HepG2 (cell line): ENCODE results near the gene ZNF530. TPM values are rescaled to one million over a fixed set of nuclear protein-coding genes. Genes with fewer than 3 reads are reported as not detected.

Source experiments
- ARNTL ChIP-seq: sonication (generic); formaldehyde crosslinking; IDR thresholded peaks from 2 replicates; pipeline ENCODE4 v1.4.0; 2020; ENCODE audit warnings: mild to moderate bottlenecking, missing genetic modification reagents
- EHMT2 ChIP-seq: fragments of 200-600 bp; sonication (generic); IDR thresholded peaks from 2 replicates; pipeline ENCODE4 v1.7.0; 2017; ENCODE audit warnings: antibody characterized with exemption, low read depth, low read length, borderline replicate concordance
- HMG20B ChIP-seq: conservative IDR thresholded peaks from 2 replicates; pipeline ENCODE4 v1.6.1; 2016; ENCODE audit warnings: missing genetic modification reagents, missing compliant biosample characterization
- IKZF5 ChIP-seq: IDR thresholded peaks from 2 replicates; pipeline ENCODE4 v1.6.1; 2018; ENCODE audit warnings: missing genetic modification reagents, mild to moderate bottlenecking, missing compliant biosample characterization
- NONO ChIP-seq, 2 experiments: fragments of 450-650 bp in 1 of 2; sonication (generic) in 1 of 2; formaldehyde crosslinking in 1 of 2; IDR thresholded peaks in 1 of 2; conservative IDR thresholded peaks in 1 of 2; 2 replicates each; pipeline versions ENCODE4 v1.6.1 to v1.8.0; 2017 to 2022; ENCODE audit warnings: mild to moderate bottlenecking in 1 of 2, missing genetic modification reagents in 1 of 2, moderate library complexity in 1 of 2
- PHF8 ChIP-seq: sonication (generic); formaldehyde crosslinking; IDR thresholded peaks from 2 replicates; pipeline ENCODE4 v1.5.0; 2020; ENCODE audit warnings: missing genetic modification reagents
- POLR2AphosphoS5 ChIP-seq: IDR thresholded peaks from 2 replicates; pipeline ENCODE4 v1.6.1; 2012; ENCODE audit warnings: low read depth, low read length
- STAG1 ChIP-seq: sonication (generic); formaldehyde crosslinking; IDR thresholded peaks from 2 replicates; pipeline ENCODE4 v1.4.0; 2020; ENCODE audit warnings: missing genetic modification reagents
- THAP11 ChIP-seq: IDR thresholded peaks from 2 replicates; pipeline ENCODE4 v1.6.1; 2016; ENCODE audit warnings: missing biosample characterization, missing genetic modification reagents
- ZIK1 ChIP-seq: sonication (generic); formaldehyde crosslinking; IDR thresholded peaks from 2 replicates; pipeline ENCODE4 v1.5.0; 2020; ENCODE audit warnings: mild to moderate bottlenecking, low read depth, missing genetic modification reagents, borderline replicate concordance
- ZNF12 ChIP-seq: sonication (generic); formaldehyde crosslinking; IDR thresholded peaks from 2 replicates; pipeline ENCODE4 v1.5.0; 2020; ENCODE audit warnings: missing genetic modification reagents
- ZNF18 ChIP-seq: sonication (generic); formaldehyde crosslinking; IDR thresholded peaks from 2 replicates; pipeline ENCODE4 v1.8.0; 2022; ENCODE audit warnings: mild to moderate bottlenecking, missing genetic modification reagents; ENCODE audit not compliant: insufficient replicate concordance
- ZNF3 ChIP-seq: IDR thresholded peaks from 2 replicates; pipeline ENCODE4 v1.7.0; 2017; ENCODE audit warnings: inconsistent platforms
- ZNF432 ChIP-seq: sonication (generic); formaldehyde crosslinking; IDR thresholded peaks from 2 replicates; pipeline ENCODE4 v1.5.0; 2020; ENCODE audit warnings: missing genetic modification reagents, mild to moderate bottlenecking, borderline replicate concordance
- ZNF558 ChIP-seq: sonication (generic); formaldehyde crosslinking; IDR thresholded peaks from 2 replicates; pipeline ENCODE4 v1.9.0; 2022; ENCODE audit warnings: mild to moderate bottlenecking, missing genetic modification reagents, borderline replicate concordance
- ZNF607 ChIP-seq: sonication (generic); formaldehyde crosslinking; IDR thresholded peaks from 2 replicates; pipeline ENCODE4 v1.5.1; 2020; ENCODE audit warnings: missing genetic modification reagents, mild to moderate bottlenecking, borderline replicate concordance
- polyA plus RNA-seq, 8 experiments: library from polyadenylated mRNA; depleted of rRNA in 3 of 8; stranded (reverse) in 7 of 8; unstranded in 1 of 8; fragments of >200 nt; fragmentation: Illumina TruSeq in 4 of 8; extraction: Trizol in 4 of 8; gene quantifications; 2 replicates each; pipeline versions ENCODE4 v1.2.1 to v1.2.3, GENCODE V29; 2011 to 2016; ENCODE audit warnings: low read depth in 4 of 8, missing spikeins in 1 of 8, mixed read lengths in 1 of 8; ENCODE audit not compliant: insufficient read depth in 1 of 8
- total RNA-seq, 5 experiments: library from RNA; depleted of rRNA; stranded (reverse); fragments of >200 nt; fragmentation: Illumina TruSeq; extraction: Trizol; gene quantifications; 2 replicates each; pipeline ENCODE4 v1.2.3, GENCODE V29; 2016; ENCODE audit warnings: low read depth in 1 of 5
- TF ChIP-seq, protein P1 (sequence below), 2 experiments: sonication (generic) in 1 of 2; formaldehyde crosslinking in 1 of 2; IDR thresholded peaks; 2 replicates each; pipeline versions ENCODE4 v1.5.1 to v1.6.1; 2011 to 2020; ENCODE audit warnings: borderline replicate concordance in 1 of 2, low read depth in 1 of 2, low read length in 1 of 2, mild to moderate bottlenecking in 1 of 2, missing genetic modification reagents in 1 of 2, moderate library complexity in 1 of 2
- TF ChIP-seq, protein P2 (sequence below): sonication (generic); formaldehyde crosslinking; IDR thresholded peaks from 2 replicates; pipeline ENCODE4 v1.4.0; 2020; ENCODE audit warnings: missing genetic modification reagents
- TF ChIP-seq, protein P3 (sequence below): sonication (generic); formaldehyde crosslinking; IDR thresholded peaks from 2 replicates; pipeline ENCODE4 v1.5.0; 2020; ENCODE audit warnings: mild to moderate bottlenecking, missing genetic modification reagents, moderate library complexity

ZNF530 gene
- total and polyA plus RNA-seq, 2 of the 13 experiments (the other 11 are each of a cell fraction or from before 2014, with no cell fraction given): 1.1 to 7.8 TPM

DNA sequence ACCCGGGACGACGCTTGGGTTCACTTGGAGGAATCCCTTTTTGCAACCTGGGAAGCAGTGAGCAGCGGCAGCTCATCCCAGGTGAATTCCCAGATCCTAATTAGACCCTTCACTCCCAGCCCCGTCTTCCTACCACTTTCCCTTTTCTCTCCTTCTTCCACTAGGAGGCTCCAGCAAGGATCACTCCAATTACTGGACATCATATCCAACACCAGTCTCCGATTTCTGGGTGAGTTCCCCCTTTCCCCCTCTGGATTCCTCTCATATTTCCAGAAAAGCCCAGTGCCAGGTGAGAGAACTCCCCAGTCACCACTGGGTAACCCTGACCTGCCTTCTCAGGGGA lies 51.9 kb downstream of the ZNF530 start (continued):
- TF ChIP-seq, protein P1, sequence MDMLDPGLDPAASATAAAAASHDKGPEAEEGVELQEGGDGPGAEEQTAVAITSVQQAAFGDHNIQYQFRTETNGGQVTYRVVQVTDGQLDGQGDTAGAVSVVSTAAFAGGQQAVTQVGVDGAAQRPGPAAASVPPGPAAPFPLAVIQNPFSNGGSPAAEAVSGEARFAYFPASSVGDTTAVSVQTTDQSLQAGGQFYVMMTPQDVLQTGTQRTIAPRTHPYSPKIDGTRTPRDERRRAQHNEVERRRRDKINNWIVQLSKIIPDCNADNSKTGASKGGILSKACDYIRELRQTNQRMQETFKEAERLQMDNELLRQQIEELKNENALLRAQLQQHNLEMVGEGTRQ (IDR thresholded peaks at IDR 0.05; ENCODE audit: low read depth, low read length): no peak
- TF ChIP-seq, protein P1 (CRISPR knock-in tag; IDR thresholded peaks at IDR 0.05; ENCODE audit: borderline replicate concordance): no peak
- TF ChIP-seq, protein P2, sequence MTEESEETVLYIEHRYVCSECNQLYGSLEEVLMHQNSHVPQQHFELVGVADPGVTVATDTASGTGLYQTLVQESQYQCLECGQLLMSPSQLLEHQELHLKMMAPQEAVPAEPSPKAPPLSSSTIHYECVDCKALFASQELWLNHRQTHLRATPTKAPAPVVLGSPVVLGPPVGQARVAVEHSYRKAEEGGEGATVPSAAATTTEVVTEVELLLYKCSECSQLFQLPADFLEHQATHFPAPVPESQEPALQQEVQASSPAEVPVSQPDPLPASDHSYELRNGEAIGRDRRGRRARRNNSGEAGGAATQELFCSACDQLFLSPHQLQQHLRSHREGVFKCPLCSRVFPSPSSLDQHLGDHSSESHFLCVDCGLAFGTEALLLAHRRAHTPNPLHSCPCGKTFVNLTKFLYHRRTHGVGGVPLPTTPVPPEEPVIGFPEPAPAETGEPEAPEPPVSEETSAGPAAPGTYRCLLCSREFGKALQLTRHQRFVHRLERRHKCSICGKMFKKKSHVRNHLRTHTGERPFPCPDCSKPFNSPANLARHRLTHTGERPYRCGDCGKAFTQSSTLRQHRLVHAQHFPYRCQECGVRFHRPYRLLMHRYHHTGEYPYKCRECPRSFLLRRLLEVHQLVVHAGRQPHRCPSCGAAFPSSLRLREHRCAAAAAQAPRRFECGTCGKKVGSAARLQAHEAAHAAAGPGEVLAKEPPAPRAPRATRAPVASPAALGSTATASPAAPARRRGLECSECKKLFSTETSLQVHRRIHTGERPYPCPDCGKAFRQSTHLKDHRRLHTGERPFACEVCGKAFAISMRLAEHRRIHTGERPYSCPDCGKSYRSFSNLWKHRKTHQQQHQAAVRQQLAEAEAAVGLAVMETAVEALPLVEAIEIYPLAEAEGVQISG: no peak
- TF ChIP-seq, protein P3, sequence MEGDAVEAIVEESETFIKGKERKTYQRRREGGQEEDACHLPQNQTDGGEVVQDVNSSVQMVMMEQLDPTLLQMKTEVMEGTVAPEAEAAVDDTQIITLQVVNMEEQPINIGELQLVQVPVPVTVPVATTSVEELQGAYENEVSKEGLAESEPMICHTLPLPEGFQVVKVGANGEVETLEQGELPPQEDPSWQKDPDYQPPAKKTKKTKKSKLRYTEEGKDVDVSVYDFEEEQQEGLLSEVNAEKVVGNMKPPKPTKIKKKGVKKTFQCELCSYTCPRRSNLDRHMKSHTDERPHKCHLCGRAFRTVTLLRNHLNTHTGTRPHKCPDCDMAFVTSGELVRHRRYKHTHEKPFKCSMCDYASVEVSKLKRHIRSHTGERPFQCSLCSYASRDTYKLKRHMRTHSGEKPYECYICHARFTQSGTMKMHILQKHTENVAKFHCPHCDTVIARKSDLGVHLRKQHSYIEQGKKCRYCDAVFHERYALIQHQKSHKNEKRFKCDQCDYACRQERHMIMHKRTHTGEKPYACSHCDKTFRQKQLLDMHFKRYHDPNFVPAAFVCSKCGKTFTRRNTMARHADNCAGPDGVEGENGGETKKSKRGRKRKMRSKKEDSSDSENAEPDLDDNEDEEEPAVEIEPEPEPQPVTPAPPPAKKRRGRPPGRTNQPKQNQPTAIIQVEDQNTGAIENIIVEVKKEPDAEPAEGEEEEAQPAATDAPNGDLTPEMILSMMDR (CRISPR knock-in tag): peak; percentile 55
- no peak for TF ChIP-seq ZNF432 (CRISPR knock-in tag)
- TF ChIP-seq NONO (IDR thresholded peaks at IDR 0.05): no peak
- TF ChIP-seq NONO (CRISPR knock-in tag; conservative IDR thresholded peaks at IDR 0.05): no peak
- 0 out of 2 replicates have a peak, but pooled peaks have one; percentile 10 for TF ChIP-seq ZNF607
- TF ChIP-seq HMG20B (CRISPR knock-in tag): 0 out of 2 replicates have a peak, but pooled peaks have one; percentile 41
- no peak for TF ChIP-seq ZNF12 (CRISPR knock-in tag)
- no peak for TF ChIP-seq ZIK1
- no peak for TF ChIP-seq ZNF558 (CRISPR knock-in tag)
- TF ChIP-seq POLR2AphosphoS5: no peak
- TF ChIP-seq ARNTL (CRISPR knock-in tag): no peak
- no peak for TF ChIP-seq EHMT2
- TF ChIP-seq THAP11: 0 out of 2 replicates have a peak, but pooled peaks have one; percentile 58
- TF ChIP-seq PHF8 (CRISPR knock-in tag): no peak
- peak; percentile 22; the same call in 1 of the 2 replicates for TF ChIP-seq STAG1 (CRISPR knock-in tag)
- 0 out of 2 replicates have a peak, but pooled peaks have one; percentile 12 for TF ChIP-seq IKZF5
- TF ChIP-seq ZNF3 (CRISPR knock-in tag): no peak
- no peak for TF ChIP-seq ZNF18 (CRISPR knock-in tag)
- TF ChIP-seq, all 625 proteins: peak for 11
